Caco-2 (cell line): ENCODE data around the gene YBEY. TPM values are rescaled to one million over a fixed set of nuclear protein-coding genes. Genes with fewer than 3 reads are reported as not detected.

Experiments used
- BruUV-seq: library from RNA; stranded (reverse); fragments of 400-500 nt; replicated peaks from 2 replicates; lab custom pipeline; 2021; lab: Mats Ljungman, UMichigan
- CTCF ChIA-PET: fragments of 300-600 bp; sonication (Branson Sonifier 250); formaldehyde crosslinking; loops from one replicate; lab custom pipeline; 2022; ENCODE audit warnings: antibody characterized with exemption; lab: Charles Lee
- POLR2A ChIA-PET: fragments of 300-600 bp; sonication (Branson Sonifier 250); formaldehyde crosslinking; loops from one replicate; lab custom pipeline; 2022; ENCODE audit warnings: antibody characterized with exemption; lab: Charles Lee
- DNase-seq, 2 experiments: peaks; one replicate each; pipeline versions ENCODE4 v3.0.0 to v3.0.0-alpha.2; 2020 to 2022
- H3K27me3 ChIP-seq: replicated peaks from 2 replicates; pipeline ENCODE4 v1.6.0; 2011; ENCODE audit warnings: low read length; ENCODE audit not compliant: control insufficient read depth, insufficient read depth
- H3K36me3 ChIP-seq: 2 replicates; pipeline ENCODE4 v1.5.1; 2011; ENCODE audit warnings: low read length; ENCODE audit not compliant: control insufficient read depth, insufficient read depth
- H3K4me1 ChIP-seq: fragments of 250-450 bp; sonication (Bioruptor Pico); 2 replicates; pipeline ENCODE4 v1.5.1; 2020; ENCODE audit warnings: mild to moderate bottlenecking
- H3K4me3 ChIP-seq: 2 replicates; pipeline ENCODE4 v1.5.1; 2011; ENCODE audit warnings: low read depth, mild to moderate bottlenecking, control low read depth, low read length
- H3K9me3 ChIP-seq: fragments of 250-450 bp; sonication (Bioruptor Pico); 2 replicates; pipeline ENCODE4 v1.5.1; 2020; ENCODE audit warnings: mild to moderate bottlenecking, moderate library complexity
- H3K27ac Mint-ChIP-seq: one replicate; pipeline ENCODE4 v1.8.0; 2022; ENCODE audit warnings: mixed read lengths; ENCODE audit not compliant: unreplicated experiment
- H3K27me3 Mint-ChIP-seq: one replicate; pipeline ENCODE4 v1.8.0; 2022; ENCODE audit warnings: mixed read lengths; ENCODE audit not compliant: insufficient read depth, unreplicated experiment
- H3K36me3 Mint-ChIP-seq: one replicate; pipeline ENCODE4 v1.8.0; 2022; ENCODE audit warnings: mild to moderate bottlenecking, mixed read lengths; ENCODE audit not compliant: insufficient read depth, unreplicated experiment
- H3K4me1 Mint-ChIP-seq: one replicate; pipeline ENCODE4 v1.8.0; 2022; ENCODE audit warnings: low read depth, mixed read lengths; ENCODE audit not compliant: unreplicated experiment
- H3K4me3 Mint-ChIP-seq: one replicate; pipeline ENCODE4 v1.8.0; 2022; ENCODE audit warnings: mild to moderate bottlenecking, moderate library complexity, mixed read lengths; ENCODE audit not compliant: unreplicated experiment
- H3K9me3 Mint-ChIP-seq: one replicate; pipeline ENCODE4 v1.8.0; 2022; ENCODE audit warnings: mixed read lengths; ENCODE audit not compliant: unreplicated experiment
- CTCF ChIP-seq, 2 experiments: fragments of 200-600 bp in 1 of 2; IDR thresholded peaks; 1 replicate in 1 of 2; 2 replicates in 1 of 2; pipeline versions ENCODE4 v1.5.1 to v1.8.0; 2011 to 2022; ENCODE audit warnings: antibody characterized with exemption in 1 of 2, control low read depth in 1 of 2, inconsistent platforms in 1 of 2, low read depth in 1 of 2, low read length in 1 of 2, mild to moderate bottlenecking in 1 of 2, moderate library complexity in 1 of 2; ENCODE audit not compliant: insufficient read depth in 1 of 2, severe bottlenecking in 1 of 2, unreplicated experiment in 1 of 2
- intact Hi-C: fragments of 100-400 bp; cut with micrococcal nuclease; formaldehyde crosslinking; loops from one replicate; pipeline ENCODE4 v1.10.0; 2022; ENCODE audit not compliant: unreplicated experiment
- total RNA-seq: library from RNA; stranded (reverse); gene quantifications from 2 replicates; pipeline ENCODE4 v1.2.3, GENCODE V29; 2022

Gene YBEY
- total RNA-seq, 1 experiment from 2014 or later, result 10.6 TPM

DNA sequence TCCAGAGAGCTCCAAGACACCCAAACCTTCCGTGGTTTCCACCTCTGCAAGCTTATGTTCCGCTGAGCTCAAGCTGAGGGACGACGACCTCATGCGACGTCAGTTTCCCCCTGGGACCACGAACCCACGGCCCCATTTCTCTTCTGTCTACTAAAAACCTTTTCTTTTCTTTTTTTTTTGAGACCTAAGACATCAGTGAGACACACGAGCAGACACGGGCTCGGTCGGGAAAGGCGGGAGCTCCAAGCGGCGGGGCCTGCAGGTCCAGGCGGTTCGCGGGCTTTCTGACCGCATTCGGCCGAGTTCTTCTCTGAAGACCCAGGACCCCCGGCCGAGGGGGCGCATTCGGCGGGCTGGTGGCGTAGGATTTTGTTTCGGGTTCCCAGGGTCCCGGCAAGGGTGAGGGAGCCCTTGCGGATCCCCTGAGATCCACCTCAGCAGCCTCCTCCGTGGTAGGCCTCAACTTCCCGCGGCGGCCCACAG is 37.1 kb downstream of the YBEY start:
- BruUV-seq, result TSS peak; percentile 46
- TF ChIP-seq CTCF (IDR thresholded peaks at IDR 0.05; ENCODE audit: insufficient read depth in 1 of 2, low read depth in 1 of 2, low read length in 1 of 2, severe bottlenecking in 1 of 2, unreplicated experiment in 1 of 2), result no peak
- Mint-ChIP-seq H3K9me3 (no peaks in the 10 kb centered on the region), H3K4me1 (peaks cover 15% of the 10 kb centered on the region), H3K27ac (peak overlapping the region; percentile 91), H3K36me3 (peaks cover 48% of the 10 kb centered on the region), H3K27me3 (no peaks in the 10 kb centered on the region), H3K4me3 (peak overlapping the region; percentile 77)
- POLR2A ChIA-PET, result interaction anchor here (0.6 to 0.8 kb wide), 2 partner anchors 94 to 180 kb away, joined by 3 read pairs; no protein-coding TSS in a partner anchor
- H3K4me3 ChIP-seq, result peak overlapping the region; percentile 81
- DNase-seq, result no peak
- CTCF ChIA-PET, result no interaction called here
- intact Hi-C loops, result loop anchor here (5.0 kb wide), 1 partner anchor 96 kb away; the partner anchor contains the start of gene LSS
- peaks cover 11% of the 10 kb centered on the region for H3K4me1 ChIP-seq
- H3K9me3 ChIP-seq, result no peaks in the 10 kb centered on the region
- no peaks in the 10 kb centered on the region for H3K27me3 ChIP-seq
- no peaks in the 10 kb centered on the region for H3K36me3 ChIP-seq

DNA sequence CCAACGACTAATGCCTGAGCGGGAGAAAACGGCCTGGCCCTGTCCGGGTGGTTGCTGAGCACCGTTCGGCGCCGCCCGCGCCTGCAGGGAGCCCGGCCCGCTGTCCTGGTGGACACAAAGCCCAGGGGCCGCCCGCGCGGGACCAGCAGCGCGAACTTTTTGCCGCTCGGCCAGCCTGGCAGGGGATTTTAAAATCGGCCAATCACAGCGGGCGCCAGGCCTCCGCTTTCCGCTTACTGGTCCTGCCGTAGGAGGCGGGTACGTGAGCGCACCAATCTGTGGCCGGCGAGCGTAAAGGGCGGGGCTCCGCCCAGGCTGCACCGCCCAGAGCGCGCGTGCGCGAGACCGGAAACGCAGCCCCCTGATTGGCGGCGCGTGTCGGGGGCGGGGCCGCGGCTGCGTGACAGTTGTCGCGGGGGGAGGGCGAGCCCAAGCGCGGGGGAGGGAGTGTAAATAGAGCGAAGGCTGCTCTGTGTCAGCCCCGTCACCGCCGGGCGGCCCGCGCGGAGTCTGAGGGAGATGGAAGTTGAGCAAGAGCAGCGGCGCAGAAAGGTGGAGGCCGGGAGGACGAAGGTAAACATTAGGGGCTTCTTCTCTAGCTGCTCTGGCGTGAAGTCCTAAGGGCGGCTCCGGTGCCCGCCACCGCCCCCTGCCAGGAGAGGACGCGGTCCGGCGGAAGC is 37.7 kb downstream of the YBEY start, which contains the start of the genes C21orf58 and PCNT:
C21orf58 (minus strand) TSS at position 161 of the 680 bp plus-strand sequence. CDS start 1,132 bp downstream, outside the sequence.
PCNT (plus strand) TSS at position 447 of the 680 bp plus-strand sequence; CDS start at position 520, 73 bp downstream.
- Histone ChIP-seq H3K27me3 (no peaks in the 10 kb centered on the region), H3K4me1 (peaks cover 11% of the 10 kb centered on the region), H3K36me3 (no peaks in the 10 kb centered on the region), H3K4me3 (peak within 1 kb of the TSS; percentile 81), H3K9me3 (no peaks in the 10 kb centered on the region)
- Mint-ChIP-seq H3K36me3 (peaks cover 53% of the 10 kb centered on the region), H3K27me3 (no peaks in the 10 kb centered on the region), H3K9me3 (no peaks in the 10 kb centered on the region), H3K4me3 (peak within 1 kb of the TSS; percentile 77), H3K27ac (peak within 1 kb of the TSS; percentile 91), H3K4me1 (peaks cover 15% of the 10 kb centered on the region)
- TF ChIP-seq CTCF (IDR thresholded peaks at IDR 0.05; ENCODE audit: insufficient read depth in 1 of 2, low read depth in 1 of 2, low read length in 1 of 2, severe bottlenecking in 1 of 2, unreplicated experiment in 1 of 2), result no peak
- peak; percentile 97 to 98 for DNase-seq
- ChIA-PET CTCF (no interaction called here), POLR2A (interaction anchor here (0.8 kb wide), 1 partner anchor 181 kb away, joined by 3 read pairs; no protein-coding TSS in a partner anchor)
- BruUV-seq, result no TSS peak
- intact Hi-C loops, result loop anchor here (2.0 to 5.0 kb wide), 2 partner anchors 37 to 97 kb away; partner anchors contain the start of genes LSS and YBEY

GRCh38 chr21:46324390-46325072 is 38.4 kb downstream of the YBEY start:
- no peaks in the 10 kb centered on the region for H3K27me3 ChIP-seq
- no peak for TF ChIP-seq CTCF (IDR thresholded peaks at IDR 0.05; ENCODE audit: insufficient read depth in 1 of 2, low read depth in 1 of 2, low read length in 1 of 2, severe bottlenecking in 1 of 2, unreplicated experiment in 1 of 2)
- H3K9me3 ChIP-seq, result no peaks in the 10 kb centered on the region
- Mint-ChIP-seq H3K27me3 (no peaks in the 10 kb centered on the region), H3K36me3 (peaks cover 59% of the 10 kb centered on the region), H3K4me3 (peak overlapping the region; percentile 77), H3K9me3 (no peaks in the 10 kb centered on the region), H3K4me1 (peaks cover 15% of the 10 kb centered on the region), H3K27ac (peak overlapping the region; percentile 91)
- peak overlapping the region; percentile 81 for H3K4me3 ChIP-seq
- intact Hi-C loops, result loop anchor here (2.0 to 5.0 kb wide), 2 partner anchors 38 to 97 kb away; partner anchors contain the start of genes LSS and YBEY
- H3K4me1 ChIP-seq, result peaks cover 11% of the 10 kb centered on the region
- peak; percentile 88 to 91 for DNase-seq
- POLR2A ChIA-PET, result interaction anchor here (0.6 kb wide), 1 partner anchor 38 kb away, joined by 3 read pairs; the partner anchor contains the start of gene YBEY
- CTCF ChIA-PET, result interaction anchor here (0.6 to 1.3 kb wide), 6 partner anchors 18 to 351 kb away, joined by 3 to 10 read pairs (median 4); partner anchors contain the start of genes MCM3AP and YBEY
- H3K36me3 ChIP-seq, result no peaks in the 10 kb centered on the region
- BruUV-seq, result no TSS peak
